Measurements from ENCODE around the gene ZNF146.
"Not testable (repeated sequence)": the region's sequence is repeated elsewhere in the genome, so short reads cannot be mapped to it uniquely, and the experiment has no call there.

Gene ZNF146

DNA sequence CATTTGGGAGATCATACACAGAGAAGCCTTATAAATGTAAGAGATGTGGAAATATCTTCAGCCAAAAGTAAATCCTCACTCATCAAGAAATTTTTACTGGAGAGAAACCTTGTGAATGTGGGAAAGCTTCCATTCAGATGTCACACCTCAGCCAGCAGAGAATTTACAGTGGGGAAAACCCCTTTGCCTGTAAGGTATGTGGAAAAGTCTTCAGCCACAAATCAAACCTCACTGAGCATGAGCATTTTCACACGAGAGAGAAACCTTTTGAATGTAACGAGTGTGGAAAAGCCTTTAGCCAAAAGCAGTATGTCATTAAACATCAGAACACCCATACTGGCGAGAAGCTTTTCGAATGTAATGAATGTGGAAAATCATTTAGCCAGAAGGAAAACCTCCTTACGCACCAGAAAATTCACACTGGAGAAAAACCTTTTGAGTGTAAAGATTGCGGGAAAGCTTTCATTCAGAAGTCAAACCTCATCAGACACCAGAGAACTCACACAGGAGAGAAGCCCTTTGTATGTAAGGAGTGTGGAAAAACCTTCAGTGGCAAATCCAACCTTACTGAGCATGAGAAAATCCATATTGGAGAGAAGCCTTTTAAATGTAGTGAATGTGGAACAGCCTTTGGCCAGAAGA lies 21.5 kb downstream of the ZNF146 start:
- no peak for DNase-seq

DNA sequence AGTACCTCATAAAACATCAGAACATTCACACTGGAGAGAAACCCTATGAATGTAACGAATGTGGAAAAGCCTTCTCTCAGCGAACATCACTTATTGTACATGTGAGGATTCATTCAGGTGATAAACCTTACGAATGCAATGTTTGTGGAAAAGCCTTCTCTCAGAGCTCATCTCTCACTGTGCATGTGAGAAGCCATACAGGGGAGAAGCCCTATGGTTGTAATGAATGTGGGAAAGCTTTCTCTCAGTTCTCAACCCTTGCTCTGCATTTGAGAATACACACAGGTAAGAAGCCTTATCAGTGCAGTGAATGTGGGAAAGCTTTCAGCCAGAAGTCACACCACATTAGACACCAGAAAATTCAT lies 22.0 kb downstream of the ZNF146 start:
- no peak for DNase-seq

DNA sequence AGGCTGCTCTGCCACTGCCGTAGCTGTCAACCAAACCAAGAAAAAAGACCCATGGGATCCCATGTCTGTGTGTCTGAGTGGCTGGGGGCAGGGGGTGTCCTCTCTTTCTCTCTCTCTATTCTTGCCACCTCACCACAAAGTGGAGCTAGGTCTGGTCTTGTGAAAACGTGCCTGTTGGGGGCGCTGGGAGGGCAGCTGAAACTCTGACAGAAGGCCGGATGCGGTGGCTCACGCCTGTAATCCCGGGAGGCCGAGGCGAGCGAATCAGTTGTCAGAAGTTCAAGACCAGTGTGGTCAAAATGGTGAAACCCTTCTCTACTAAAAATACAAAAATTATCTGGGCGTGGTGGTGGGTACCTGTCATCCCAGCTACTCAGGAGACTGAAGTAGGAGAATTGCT lies 29.2 kb downstream of the ZNF146 start:
- DNase-seq: no peak

DNA sequence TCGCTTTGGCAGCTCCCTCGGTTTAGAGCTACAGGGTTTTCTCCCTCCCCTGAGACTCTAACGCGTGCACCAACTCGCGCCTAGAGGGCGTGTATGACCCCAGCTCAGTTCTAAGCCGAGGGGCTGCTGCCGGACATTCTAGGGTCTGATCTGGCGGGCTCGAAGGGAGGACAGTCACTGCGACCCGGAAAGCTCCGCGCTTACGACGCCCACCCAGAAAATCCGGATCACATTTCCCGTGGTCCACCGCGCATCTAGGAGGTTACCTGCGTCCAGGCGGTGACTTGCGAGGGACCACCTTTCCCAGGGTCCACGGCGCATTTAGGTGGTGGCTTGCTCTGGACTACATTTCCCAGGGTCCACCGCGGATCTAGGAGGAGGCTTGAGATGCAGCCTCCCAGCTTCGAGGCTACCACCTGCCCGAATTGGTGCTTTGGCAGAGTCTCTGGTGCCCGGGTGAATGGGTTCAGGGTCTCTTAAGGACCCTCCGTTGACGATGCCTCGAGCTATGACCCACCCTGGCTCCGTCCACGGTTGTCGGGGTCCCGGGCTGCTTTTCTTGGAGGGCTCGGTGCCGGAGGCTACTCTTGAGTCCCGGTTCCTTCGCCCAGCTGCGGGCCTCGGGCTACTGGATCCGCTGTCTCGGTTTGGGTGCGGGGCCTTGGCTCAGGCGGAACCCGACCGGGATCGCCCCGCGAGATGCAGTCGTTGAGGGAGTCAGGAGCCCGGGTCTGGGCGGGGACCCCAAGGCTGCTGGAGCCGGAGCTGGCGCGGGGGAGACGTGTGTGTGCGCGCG lies 30.5 kb downstream of the ZNF146 start:
- no peak for DNase-seq

DNA sequence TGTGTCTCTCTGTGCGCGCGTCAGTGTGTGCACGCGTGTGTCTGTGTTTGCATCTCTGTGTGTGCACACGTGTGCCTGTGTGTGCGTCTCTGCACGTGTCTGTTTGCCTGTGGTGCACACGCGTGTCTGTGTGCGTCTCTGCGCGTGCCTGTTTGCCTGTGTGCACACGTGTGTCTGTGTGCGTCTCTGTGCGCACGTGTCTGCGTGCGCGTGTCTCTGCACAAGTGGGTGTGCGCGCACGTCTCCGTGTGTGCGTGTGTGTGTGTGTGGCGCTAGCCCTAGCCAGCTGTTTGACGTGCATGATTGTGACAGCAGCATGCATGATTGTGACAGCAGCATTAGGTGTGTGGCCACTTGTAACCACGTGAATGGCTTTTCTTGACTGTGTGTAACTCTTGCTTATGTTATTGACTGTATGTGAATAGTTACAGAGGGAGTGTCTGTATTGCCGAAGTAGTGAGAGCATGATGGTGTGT lies 31.1 kb downstream of the ZNF146 start:
- no peak for DNase-seq

DNA sequence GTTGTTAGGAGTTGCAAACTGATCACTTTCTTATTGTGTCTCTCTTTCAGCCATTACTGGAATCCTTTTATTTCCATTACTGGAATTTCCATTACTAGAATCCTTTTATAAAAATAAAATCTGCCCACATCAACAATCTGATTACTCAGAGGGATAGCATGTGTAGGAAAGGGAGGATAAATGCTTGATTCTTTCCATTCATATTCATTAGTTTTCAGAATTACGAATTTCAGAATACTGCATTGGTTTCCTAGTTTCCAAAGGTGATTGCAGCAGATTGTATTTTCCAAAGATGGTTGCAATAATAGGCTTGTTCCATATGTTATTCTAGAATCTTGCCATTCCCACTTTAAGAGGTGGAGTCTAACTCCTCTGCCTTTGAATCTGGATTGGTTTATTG lies 37.1 kb downstream of the ZNF146 start:
- no peak for DNase-seq

DNA sequence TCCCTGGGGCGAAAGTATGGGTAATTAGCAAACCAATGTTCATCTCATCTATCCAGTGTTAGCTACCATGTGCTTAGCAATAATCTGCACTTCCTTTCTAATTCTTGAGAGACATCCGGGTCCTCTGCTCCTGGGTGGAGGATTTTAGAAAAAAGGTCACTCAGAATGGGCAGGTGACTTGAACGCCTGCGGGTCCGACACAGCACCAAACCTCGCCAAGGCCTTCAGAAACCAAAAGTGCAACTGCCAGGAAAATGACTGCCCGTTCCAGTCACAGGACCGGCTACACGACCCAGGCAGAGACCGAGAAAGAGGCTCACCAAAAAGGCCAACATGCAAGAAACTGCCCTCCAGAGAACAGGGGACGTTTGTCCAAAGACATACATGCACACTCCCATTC lies 39.9 kb downstream of the ZNF146 start:
- no peak for DNase-seq

DNA sequence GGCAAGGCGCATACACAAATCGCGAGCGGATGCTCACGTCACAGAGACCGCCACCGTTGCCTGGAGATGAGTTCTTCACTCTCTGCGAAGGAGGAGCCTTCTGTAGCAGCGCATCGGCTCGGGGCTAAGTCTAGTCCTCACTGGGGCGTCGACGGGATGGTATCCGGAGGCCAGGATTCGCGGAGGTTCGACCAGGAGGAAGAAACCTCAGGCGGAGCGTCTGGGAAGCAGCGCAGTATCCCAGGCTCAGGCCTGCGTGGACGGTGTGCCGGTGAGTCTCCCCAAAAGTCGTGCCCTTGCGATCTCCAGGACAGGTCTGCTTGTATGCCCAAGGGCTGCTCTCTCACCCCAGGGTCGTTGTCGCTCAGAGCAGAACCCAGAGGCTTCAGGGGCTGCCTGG lies 40.4 kb downstream of the ZNF146 start:
- no peak for DNase-seq

DNA sequence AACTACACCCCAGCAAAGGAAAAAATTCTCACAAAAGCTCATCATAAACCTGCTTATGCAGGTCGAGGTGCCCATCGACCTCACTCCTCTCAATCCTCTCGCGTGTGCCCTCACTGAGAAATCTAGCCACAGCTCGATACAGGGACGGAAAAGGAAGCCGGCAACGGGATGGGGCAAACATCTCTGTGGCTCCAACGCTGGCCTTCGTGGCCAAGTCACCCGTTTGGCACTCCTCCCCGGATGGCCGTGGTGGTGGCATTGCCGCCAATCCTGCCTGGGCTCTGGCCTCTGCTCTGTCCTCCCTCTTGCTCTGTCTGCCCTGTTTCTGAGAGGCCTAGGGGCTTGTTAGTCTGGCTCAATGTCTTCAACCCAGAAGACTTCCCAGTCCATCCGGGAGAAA lies 41.2 kb downstream of the ZNF146 start:
- DNase-seq: no peak

DNA sequence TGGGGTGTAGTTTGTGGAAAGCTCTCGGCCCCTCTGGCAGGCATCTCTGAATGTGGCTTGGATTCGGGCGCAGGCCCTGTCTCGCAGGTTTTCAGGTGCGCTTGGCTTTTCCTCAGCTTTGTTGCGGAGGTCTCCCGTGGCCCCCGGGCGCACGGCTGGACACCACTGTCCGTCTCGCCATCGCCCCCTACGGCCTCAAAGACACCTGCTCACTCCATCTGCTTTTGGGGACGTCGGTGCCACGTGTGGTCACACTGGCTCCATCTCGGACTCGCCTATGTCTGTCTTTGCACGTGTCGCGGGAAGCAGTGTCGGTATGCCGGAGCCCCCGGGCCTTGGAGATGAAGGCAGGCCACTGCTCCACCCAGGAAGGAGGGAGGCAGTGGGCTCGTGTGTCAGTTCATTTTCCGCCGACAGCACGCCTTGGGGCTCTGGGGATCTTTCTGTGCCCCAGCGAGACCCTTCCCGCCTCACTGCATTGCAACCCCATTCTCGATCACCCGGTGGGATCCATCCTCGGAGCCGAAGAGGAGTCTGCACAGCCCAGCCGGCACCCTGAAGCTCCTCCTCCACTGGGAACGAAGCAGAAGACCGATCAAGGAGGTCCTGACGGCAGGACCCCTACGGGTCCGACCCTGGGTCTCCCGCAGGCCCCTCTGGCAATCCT lies 42.1 kb downstream of the ZNF146 start:
- no peak for DNase-seq

DNA sequence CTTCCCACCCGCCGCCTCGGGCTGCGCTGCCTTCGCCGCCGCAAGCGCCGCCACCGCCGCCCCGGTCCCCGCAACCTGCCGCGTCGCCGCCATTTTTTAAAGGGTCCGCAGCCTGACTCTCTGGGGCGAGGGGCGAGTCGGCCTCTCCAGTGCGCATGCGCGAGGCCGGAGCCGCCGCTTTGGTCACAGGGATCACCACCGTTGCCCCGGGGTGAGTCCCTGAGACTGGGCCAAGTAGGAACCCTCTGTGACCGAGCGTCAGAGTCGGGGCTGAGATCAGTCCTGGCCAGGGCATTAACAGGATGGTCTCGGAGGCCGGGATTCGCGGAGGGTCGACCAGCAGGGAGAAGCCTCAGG lies 42.6 kb downstream of the ZNF146 start:
- DNase-seq: no peak

DNA sequence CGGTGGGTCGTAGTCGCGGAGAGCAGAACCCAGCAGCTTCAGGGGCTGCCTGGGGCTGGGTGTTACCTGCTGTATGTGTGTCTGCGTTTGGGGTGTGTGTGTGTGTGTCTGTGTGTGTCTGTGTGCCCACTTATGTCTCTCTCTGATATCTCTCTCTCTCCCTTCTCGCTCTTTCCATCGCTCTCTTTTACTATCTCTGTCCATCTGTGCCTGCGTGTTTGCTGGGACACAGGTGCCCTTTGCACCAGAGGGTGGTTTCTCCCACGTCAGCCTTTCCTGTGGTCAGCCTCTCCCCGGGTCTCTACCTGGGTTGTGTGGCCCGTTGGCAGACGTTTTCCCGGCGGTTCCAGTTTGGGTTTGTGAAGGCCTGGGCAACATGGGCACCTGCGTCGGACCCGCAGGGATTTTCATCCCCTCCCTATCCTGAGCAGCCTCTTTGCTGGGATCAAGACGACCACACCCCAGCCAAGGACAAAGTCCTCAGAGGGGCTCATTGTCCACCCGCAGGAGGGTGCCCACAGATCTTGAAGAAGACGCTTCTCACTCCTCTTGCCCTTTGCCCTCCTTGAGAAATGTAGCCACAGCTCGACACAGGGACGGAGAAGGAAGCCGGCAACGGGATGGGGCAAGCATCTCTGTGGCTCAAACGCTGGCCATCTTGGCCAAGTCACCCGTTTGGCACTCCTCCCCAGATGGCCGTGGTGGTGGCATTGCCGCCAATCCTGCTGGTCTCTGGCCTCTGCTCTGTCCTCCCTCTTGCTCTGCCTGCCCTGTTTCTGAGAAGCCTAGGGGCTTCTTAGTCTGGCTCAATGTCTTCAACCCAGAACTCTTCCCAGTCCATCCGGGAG lies 43.3 kb downstream of the ZNF146 start:
- no peak for DNase-seq

DNA sequence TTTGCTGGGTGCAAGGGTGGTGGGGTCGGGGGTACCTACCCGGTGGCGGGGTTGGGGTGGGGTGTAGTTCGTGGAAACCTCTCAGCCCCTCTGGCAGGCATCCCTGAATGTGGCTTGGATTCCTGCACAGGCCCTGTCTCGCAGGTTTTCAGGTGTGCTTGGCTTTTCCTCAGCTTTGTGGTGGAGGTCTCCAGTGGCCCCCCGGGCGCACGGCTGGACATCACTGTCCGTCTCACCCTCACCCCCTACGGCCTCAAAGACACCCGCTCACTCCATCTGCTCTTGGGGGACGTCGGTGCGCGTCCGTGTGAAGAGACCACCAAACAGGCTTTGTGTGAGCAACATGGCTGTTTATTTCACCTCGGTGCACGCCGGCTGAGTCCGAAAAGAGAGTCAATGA lies 44.3 kb downstream of the ZNF146 start:
- no peak for DNase-seq

DNA sequence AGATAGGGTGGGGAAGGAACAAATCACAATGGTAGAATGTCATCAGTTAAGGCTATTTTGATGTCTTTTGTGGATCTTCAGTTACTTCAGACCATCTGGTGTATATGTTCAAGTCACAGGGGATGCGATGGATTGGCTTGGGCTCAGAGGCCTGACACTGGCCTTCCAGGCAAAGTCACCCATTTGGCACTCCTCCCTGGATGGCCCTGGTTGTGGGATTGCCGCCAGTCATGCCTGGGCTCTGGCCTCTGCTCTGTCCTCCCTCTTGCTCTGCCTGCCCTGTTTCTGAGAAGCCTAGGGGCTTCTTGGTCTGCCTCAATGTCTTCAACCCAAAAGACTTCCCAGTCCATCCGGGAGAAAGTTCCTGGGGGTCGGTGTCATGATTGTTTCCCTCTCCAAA lies 50.2 kb downstream of the ZNF146 start:
- DNase-seq: no peak

DNA sequence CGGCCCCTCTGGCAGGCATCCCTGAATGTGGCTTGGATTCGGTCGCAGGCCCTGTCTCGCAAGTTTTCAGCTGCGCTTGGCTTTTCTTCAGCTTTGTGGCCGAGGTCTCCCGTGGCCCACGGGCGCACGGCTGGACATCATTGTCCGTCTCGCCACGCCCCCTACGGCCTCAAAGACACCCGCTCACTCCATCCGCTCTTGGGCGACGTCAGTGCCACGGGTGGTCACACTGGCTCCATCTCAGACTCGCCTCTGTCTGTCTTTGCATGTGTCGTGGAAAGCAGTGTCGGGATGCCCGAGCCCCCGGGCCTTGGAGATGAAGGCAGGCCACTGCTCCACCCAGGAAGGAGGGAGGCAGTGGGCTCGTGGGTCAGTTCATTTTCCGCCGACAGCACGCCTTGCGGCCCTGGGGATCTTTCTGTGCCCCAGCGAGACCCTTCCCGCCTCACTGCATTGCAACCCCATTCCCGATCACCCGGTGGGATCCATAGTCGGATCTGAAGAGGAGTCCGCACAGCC lies 51.0 kb downstream of the ZNF146 start:
- no peak for DNase-seq

DNA sequence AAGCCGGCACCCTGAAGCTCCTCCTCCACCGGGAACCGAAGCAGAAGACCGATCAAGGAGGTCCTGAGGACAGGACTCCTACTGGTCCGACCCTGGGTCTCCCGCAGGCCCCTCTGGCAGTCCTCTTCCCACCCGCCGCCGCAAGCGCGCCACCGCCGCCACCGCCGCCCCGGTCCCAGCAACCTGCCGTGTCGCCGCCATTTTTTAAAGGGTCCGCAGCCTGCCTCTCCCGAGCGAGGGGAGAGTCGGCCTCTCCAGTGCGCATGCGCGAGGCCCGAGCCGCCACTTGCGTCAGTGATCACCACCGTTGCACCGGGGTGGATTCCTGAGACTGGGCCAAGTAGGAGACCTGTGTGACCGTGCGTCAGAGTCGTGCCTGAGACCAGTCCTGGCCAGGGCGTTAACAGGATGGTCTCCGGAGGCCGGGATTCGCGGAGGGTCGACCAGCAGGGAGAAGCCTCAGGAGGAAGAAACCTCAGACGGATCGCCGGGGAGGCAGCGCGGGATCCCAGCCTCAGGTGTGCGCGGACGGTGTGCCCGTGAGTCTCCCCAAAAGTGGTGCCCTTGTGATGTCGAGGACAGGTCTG lies 51.6 kb downstream of the ZNF146 start:
- no peak for DNase-seq

DNA sequence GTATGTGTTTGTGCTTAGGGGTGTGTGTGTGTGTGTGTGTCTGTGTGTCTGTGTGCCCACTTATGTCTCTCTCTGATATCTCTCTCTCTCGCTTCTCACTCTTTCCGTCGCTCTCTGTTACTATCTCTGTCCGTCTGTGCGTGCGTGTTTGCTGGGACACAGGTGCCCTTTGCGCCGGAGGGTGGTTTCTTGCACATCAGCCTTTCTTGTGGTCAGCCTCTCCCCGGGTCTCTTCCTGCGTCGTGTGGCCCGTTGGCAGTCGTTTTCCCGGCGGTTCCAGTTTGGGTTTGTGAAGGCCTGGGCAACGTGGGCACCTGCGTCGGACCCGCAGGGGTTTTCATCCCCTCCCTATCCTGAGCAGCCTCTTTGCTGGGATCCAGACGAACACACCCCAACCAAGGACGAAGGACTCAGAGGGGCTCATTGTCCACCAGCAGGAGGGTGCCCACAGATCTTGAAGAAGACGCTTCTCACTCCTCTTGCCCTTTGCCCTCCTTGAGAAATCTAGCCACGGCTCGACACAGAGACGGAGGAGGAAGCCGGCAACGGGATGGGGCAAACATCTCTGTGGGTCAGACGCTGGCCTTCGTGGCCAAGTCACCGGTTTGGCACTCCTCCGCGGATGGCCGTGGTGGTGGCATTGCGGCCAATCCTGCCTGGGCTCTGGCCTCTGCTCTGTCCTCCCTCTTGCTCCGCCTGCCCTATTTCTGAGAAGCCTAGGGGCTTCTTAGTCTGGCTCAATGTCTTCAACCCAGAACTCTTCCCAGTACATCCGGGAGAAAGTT lies 52.3 kb downstream of the ZNF146 start:
- no peak for DNase-seq

DNA sequence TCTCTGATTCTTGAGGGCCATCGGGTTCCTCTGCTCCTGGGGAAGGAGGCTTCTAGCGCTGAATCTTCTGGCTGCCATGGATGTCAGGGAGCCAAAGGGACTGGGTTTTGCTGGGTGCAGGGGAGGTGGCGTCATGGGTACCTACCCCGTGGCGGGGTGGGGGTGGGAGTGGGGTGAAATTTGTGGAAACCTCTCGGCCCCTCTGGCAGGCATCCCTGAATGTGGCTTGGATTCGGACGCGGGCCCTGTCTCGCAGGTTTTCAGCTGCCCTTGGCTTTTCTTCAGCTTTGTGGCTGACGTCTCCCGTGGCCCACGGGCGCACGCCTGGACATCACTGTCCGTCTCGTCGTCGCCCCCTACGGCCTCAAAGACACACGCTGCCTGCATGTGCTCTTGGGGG lies 53.2 kb downstream of the ZNF146 start:
- not testable (repeated sequence) for DNase-seq

DNA sequence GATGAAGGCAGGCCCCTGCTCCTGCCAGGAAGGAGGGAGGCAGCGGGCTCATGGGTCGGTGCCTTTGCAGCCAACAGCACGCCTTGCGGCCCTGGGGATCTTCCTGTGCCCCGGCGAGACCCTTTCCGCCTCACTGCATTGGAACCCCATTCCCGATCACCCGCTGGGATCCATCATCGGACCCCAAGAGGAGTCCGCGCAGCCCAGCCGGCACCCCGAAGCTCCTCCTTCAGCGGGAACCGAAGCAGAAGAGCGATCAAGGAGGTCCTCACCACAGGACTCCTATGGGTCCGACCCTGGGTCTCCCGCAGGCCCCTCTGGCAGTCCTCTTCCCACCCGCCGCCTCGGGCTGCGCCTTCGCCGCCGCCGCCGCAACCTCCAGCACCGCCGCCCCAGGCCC lies 53.7 kb downstream of the ZNF146 start:
- not testable (repeated sequence) for DNase-seq

DNA sequence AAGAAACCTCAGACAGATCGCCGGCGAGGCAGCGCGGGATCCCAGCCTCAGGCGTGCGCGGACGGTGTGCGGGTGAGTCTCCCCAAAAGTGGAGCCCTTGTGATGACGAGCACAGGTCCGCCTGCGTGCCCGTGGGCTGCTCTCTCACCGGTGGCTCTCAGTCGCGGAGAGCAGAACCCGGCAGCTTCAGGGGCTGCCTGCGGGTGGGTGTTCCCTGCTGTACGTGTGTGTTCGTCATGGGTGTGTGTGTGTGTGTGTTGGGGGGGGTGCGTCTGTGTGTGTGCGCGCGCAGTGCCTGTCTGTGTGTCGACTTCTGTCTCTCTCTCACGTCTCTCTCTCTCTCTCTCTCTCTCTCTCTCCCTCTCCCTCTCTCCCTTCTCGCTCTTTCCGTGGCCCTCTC lies 54.4 kb downstream of the ZNF146 start:
- not testable (repeated sequence) for DNase-seq
